Left lobe of liver (tissue), 2 donors: ENCODE data around the gene TAGLN3. TPM values are rescaled to one million over a fixed set of nuclear protein-coding genes. Genes with fewer than 3 reads are reported as not detected.
"Not testable (repeated sequence)": the region's sequence is repeated elsewhere in the genome, so short reads cannot be mapped to it uniquely, and the experiment has no call there.

ENCODE experiments used
- ATAC-seq: fragments of 200-7000 bp; cut with Tn5 transposase; one replicate; pipeline ENCODE4 v1.9.1; 2020; ENCODE audit warnings: mild to moderate bottlenecking, moderate library complexity
- DNase-seq: peaks from one replicate; pipeline ENCODE4 v3.0.0-alpha.2; 2020; ENCODE audit warnings: low spot score
- total RNA-seq: library from RNA; stranded (reverse); gene quantifications from one replicate; pipeline ENCODE4 v1.2.1, GENCODE V29; 2021
- donor health status: DM: no; HTN: no; CAD: no; lungs with moderate emphysema.
- donor health status: DM: no; HTN: yes; CAD: no.

TAGLN3 gene
- total RNA-seq, 1 donor from 2014 or later: not detected

DNA sequence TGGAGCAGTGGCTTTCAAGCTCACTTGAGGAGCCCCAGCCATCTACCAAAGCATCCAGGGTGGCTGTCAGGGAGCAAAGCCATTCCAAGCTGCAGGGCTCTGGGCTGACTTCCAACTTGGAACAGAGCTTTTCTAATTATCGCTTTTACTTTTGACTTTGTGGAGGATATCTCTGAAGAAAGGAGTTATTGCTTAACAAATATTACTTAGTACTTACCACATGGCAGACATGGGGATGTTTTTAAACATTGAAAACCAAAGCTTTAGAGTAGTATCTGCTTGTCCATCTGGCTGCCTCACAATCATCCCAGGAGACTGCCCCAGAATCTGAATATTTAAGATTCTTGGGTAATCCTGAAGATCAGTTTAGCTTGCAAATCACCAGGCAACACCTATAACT lies 8.9 kb downstream of the TAGLN3 start:
- no peak for ATAC-seq
- no peak for DNase-seq

DNA sequence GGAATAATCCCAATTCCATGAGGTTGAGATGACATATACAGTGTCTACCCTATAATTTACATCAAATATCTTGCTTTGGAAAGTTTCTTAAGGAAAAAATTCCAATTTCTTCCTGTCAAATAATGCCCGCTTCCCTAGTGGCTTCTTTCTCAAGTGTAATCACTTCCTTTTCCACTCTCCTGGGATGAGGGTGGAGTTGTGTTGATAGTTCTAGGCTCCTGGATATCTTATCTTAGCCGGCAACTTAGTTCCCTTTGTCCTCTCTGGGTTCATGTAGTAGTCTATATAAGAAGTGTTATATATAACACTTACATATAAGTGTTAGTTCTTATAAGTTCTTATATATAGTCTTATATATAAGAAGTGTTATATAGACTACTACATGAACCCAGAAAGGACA lies 10.9 kb downstream of the TAGLN3 start:
- ATAC-seq: no peak
- no peak for DNase-seq

DNA sequence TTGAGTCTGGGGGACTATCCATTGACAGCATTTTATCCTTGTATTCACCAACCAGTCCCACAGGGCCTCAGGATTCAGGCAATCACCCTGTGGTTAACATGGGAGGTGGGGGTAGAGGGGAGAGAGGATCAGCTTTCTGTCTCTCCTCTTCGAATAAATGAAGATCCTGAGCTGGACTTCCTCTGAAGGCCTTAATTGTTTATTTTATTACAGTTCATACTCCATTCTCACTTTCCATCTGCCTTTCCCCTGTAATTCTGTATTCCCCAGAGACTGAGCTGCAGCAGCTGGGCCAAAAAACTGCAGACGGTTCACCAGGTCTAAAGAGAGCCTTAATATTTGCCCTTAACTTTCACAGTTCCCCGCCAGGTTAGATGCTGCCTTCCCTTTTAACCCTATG lies 11.9 kb downstream of the TAGLN3 start:
- ATAC-seq: no peak
- DNase-seq: no peak

DNA sequence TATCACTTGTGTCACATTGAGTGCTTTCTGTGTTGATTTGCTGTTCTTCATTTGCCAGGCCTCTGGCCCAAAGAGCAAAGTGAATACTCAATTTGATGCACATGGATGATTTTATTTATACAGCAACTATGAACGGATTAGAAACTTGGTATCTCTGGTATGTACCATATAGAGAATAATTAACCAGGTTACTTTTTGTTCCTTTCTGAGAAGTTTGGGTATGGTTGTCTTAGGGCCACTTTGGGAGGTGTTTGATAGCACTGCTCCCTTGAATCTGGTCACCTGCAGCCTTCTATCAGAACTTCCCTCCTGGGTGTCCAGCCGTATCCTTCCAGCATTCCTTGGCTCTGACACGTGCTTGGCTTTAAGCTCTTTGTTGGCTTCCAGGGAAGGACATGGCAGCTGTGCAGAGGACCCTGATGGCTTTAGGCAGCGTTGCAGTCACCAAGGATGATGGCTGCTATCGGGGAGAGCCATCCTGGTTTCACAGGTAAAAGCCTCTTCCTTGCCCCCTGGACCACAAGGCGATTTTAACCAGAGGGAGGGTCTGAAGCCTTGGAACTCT lies 12.7 kb downstream of the TAGLN3 start:
- no peak for ATAC-seq
- no peak for DNase-seq

DNA sequence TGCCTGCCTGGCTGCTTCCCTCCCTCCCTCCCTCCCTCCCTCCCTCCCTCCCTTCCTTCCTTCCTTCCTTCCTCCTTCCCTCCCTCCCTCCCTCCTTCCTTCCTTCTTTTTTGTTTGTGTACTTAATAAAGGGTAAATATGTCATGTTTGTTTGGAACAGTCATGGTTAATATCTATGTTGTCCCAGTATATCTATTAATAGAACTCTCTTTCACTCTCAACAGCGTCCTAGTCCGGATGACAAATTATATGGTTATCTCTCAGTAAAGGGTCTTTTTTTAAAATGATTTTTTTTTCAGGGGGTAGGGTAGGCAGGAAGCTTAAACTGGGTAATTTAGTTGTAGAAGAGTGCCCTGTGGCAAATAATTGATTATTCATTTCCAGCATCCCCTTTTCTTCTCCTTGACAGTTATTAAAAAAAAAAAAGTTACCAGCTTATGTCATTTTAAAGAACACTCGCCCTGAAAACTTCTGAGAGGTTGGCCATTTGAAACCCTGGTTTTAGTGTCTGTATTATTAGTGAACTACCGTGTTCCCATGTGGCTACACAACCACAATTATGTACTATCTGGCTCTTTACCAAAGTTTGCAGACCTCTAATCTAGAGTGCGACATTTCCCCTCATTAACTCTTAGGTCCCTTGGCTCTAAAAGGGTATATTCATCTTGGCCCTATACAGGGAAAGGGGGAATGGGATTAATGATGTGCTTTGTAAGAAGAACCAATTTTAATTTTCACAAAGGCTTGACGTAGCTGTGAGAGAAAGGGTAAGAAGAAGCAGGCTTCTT lies 13.7 kb downstream of the TAGLN3 start:
- ATAC-seq (no peak), DNase-seq (no peak)

DNA sequence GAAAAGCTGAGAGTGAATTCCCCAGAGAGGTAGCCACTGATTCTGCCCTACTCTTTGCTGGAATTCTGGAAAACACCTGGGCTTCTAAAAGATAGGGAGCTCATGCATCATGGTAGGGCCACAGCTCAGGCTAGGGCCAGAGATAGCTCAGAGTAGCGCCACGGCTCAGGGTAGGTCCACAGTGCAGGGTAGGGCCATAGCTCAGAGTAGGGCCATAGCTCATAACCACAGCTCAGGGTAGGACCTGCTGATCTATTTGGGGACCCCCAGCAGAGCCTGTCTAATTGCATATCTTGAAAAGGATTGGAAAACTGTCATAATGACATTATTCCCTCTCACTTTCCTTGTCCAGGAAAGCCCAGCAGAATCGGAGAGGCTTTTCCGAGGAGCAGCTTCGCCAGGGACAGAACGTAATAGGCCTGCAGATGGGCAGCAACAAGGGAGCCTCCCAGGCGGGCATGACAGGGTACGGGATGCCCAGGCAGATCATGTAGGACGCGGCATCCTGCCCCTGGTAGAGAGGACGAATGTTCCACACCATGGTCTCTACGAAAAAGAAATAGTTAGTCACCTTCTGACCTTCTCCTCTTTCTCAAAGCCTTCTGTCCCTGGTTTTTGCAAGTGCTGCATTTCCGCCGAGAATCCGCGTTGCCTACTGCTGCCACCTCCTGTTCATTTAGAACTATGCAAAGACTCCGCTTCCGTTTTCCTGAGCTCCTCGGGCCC lies 14.5 kb downstream of the TAGLN3 start:
- ATAC-seq: peak; percentile 95
- peak; percentile 66 for DNase-seq

DNA sequence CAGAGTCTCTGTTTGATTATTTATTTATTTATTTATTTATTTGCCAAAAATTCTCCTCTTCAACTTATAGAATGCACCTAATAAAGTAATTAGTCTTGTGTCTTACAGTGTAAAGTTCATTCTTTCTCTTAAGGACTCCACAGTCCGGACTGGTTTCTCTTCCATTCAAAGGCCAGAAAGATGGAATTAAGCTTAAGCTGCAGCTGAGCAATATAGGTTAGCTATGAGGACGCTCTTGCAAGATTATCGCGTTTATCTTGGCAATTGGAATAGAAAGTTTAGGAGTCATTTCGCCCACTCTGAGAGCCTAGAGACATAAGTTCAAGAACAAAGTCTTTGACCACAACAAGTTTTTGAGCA lies 15.0 kb downstream of the TAGLN3 start:
- no peak for DNase-seq
- peak; percentile 25 for ATAC-seq

DNA sequence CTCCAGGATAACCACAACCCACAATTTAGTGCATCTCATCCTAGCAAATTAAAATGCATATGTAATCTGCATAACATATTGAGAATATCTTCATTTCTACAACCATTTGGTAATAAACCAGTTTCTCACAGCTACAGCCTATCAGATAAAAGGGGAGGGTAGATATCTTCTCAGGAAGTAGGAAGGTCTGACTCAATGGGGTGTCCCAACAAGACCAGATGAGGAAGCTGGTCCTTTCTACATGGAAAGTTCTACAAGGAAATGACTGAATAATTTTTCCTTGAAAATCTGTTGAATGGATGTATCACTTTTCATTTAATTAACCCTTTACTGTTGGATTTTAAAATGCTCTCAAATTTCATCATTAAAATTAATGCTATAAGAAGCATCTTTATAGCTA lies 18.4 kb downstream of the TAGLN3 start:
- no peak for ATAC-seq
- DNase-seq: no peak

DNA sequence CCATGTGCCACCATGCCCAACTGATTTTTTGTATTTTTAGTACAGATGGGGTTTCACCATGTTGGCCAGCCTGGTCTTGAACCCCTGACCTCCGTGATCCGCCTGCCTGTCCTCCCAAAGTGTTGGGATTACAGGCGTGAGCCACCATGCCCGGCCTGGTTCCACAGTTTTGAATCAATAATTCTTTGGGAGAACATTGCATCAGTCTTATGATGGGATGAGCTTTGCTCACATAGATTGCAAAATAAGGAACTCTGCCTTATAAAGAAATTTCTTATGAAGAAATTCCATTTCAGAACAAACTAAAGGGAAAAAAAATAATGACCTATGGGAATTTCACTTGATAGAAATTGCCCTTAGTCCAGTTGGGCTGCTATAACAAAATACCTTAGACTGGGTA lies 20.0 kb downstream of the TAGLN3 start:
- ATAC-seq: peak; percentile 32
- no peak for DNase-seq

DNA sequence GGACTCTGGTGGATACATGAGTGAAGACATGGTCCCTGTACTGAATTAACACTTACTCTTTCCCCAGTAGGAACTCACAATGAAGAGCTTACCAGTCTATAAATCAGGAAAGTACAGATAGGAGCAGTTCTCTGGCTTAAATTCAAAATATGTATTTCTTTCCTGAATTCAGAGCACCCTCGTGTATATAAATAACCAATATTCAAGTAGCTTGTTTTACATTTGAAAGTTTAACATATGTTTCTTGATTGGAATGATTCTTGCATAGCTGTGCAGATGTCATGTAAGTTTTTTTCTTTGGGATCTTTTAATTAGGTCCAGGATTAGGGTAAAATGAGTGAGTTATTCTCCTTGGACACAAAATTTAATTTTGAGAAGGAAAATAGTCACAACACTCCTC lies 21.0 kb downstream of the TAGLN3 start:
- DNase-seq (no peak), ATAC-seq (no peak)

DNA sequence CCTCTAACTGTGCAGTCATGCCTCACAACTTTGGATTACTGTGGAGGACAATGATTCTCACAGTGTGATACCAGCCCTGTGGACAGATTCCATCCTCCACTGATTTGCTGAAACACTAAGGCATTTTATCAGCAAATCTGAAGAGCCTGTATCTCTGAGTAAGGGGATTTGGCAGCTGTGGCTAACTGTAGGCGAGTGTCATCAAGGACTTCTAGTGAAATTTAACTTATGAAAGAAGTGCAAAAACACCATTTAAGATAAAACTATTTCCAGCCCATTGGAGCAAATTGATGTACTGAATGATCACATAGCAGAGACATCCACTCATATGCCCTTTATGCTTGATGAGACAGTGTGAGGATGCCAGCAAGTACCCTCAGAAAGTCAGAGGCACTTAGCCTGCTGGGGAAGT lies 22.0 kb downstream of the TAGLN3 start:
- no peak for DNase-seq
- no peak for ATAC-seq

DNA sequence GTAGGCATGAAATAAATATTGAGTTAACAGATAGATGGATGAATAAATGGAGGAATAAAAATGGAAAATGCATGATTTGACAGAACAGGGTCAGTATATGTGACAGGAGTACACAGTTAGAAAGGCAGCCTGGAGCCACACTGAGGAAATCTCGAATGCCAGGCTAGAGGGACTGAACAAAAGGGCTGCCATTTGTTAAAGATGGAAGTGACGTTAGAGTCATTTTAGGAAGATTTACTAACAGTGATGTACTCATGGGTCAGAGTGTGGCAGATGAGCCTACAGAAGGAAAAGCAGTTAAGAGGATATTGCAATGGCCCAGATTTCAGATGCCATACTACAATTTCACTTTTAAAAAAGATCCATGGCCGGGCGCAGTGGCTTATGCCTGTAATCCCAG lies 28.4 kb downstream of the TAGLN3 start:
- no peak for DNase-seq
- no peak for ATAC-seq

DNA sequence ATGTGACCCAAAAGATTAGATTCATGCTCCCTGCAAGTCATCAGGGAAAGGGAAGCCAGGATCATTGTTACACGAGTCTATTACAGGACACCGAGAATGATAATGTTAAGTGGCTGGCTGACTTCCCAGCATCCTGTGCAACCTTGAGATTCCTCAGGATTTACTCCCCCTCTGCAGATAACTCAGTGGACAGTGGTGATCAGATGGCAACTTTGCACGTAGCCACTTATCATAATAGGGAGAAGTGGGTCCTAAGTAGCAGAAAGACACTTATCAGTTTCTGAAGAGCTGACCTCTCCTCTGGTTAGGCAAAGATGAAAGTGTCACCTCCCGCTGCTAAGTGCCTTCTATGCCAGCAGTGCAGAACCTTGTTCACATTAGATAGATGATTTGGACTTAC lies 29.1 kb downstream of the TAGLN3 start:
- DNase-seq (no peak), ATAC-seq (peak; percentile 48)

DNA sequence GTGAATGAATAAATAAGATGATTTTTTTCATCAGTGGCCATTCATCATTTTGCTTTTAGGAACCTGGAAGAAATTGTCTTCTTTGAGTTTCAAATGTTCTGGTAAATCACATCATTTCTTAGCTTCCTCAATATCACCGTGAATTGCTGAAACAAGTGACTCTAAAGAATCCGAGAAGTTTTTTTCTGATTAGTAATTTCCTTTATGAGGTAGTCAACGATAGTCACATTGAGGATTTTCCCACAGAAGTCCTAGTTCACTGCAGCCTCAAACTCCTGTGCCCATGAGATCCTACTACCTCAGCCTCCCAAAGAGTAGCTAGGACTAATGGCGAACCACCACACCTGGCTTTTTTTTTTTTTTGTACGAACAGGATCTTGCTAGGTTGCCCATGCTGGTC lies 32.2 kb downstream of the TAGLN3 start:
- no peak for DNase-seq
- ATAC-seq: no peak

DNA sequence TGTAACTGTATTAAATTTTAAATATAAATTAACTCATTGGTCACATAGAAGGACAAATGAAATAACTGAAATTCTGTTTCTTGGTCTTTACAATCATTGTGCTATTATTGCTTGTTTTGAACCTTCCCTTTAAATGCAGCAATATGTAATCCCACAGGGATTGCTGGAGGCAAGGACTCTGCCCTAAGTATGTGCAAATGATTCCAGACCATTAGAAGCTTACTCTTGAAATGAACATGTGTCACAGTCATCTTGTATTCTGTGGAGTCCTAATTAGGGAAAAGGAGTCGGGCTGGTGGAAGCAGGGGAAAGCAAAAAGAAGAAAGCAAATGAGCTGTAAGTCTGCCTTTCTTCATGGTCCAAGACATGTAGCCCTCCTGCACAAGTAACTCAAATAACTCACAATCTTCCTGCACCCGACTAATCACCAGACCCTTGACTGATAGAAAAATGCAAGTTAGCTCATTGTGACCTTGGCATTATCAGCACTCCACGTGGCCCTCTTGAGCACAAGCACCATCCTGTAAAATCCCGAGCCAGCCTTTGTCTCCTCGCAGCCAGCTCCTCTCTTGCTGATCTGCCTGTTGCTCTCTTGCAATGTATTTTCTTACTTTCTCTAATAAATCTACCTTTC lies 33.5 kb downstream of the TAGLN3 start:
- ATAC-seq: no peak

DNA sequence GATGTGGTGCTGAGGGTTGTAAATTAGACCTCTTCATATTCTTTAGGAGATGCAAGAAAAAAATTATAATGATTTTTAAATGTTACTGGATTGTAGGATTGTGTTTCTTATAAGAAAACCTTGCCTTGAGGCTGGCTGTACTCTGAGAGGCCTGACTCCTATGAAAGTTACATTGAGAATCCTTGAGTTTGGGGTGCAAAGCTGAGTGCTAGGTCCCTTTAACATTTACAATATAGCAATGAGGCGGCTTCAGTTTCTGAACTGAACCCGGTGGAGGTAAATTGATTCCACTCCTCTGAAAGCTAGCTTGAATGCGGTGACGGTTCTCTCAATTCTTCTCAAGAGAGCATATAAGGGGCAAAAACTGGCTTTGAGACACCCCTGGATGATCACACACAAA lies 35.7 kb downstream of the TAGLN3 start, which contains the start of gene TMPRSS7:
Gene TMPRSS7, plus strand, starts transcription at position 301 of the 400 bp plus-strand sequence. CDS start 110 bp downstream, outside the sequence.
- no peak for DNase-seq

More for the DNA sequence above, 33.5 kb downstream of the TAGLN3 start:
- DNase-seq: no peak

DNA sequence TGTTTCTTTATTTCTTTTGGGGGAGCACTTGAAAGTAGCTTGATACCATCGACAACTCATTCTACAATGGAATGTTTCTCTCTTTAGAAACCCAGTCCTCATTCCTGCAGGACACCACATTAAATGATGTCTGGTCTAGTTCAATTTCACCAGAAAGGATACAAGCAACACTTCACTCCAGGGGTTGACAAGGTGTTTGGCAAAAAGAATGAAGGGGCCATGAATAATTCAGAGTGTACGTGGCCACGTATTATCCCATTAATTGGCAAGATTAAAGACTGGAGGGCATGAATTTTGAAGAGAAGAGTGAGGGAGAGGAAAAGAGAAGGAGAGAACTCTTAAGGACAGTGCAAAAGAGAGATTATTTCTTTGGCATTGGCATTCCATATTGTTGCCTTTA lies 36.5 kb downstream of the TAGLN3 start:
- no peak for DNase-seq

More for the DNA sequence above, 35.7 kb downstream of the TAGLN3 start, which contains the start of gene TMPRSS7:
- no peak for ATAC-seq

DNA sequence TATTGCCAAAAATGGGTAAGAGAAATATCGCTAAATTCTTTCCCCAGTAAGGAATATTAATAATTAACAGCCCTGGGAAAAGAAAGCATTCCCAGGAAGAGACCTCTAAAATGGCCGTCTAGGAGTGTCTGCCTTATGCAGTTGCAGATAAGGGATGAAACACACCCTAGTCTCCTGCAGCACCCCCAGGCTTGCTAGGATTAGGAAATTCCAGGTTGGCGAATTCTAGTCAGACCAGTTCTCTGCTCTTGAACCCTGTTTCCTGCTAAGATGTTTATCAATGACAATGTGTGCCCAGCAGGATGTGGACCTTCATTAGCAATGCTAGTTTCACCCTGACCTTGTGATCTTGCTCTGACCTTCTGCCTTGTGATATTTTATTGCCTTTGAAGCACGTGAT lies 38.5 kb downstream of the TAGLN3 start:
- DNase-seq: not testable (repeated sequence)

More for the DNA sequence above, 36.5 kb downstream of the TAGLN3 start:
- no peak for ATAC-seq

DNA sequence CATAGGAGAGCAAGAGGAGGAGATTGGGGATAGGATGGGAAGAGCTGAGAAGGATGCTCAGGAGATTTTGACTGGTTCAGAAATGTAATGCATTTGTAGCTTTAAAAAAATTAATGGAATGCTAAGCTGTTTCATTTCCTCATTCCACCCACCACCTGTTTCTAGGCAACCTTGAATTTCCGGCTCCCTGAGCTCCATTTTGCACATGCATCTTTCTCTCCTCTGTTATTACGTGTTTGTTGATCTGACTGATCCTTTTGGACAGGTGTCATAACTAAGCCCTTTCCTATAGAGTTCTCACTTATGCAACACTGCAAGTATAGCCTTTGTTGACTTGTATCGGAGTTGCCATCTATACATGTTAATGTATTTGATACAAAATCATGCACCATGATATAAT lies 40.1 kb downstream of the TAGLN3 start:
- no peak for DNase-seq

More for the DNA sequence above, 38.5 kb downstream of the TAGLN3 start:
- ATAC-seq: not testable (repeated sequence)

DNA sequence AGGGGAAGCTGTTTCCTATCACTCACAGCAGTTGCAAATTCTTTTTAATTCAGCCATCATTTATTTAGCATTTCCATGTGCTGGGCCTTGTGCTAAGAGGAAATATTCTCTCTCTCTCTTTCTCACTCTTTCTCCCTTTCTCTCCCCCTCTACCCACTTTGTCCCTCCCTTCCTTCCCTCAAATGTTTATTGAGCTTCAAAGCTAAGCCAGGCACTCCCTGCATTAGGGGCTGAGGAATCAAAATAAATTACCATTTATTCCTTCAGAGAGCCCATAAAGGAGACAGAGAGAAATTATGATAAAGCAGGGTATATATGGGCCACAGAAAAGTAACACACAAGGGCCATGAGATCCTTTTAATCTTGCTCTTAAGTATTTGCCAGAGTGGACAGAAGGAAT lies 42.6 kb downstream of the TAGLN3 start:
- no peak for DNase-seq
- no peak for ATAC-seq

More for the DNA sequence above, 40.1 kb downstream of the TAGLN3 start:
- no peak for ATAC-seq

DNA sequence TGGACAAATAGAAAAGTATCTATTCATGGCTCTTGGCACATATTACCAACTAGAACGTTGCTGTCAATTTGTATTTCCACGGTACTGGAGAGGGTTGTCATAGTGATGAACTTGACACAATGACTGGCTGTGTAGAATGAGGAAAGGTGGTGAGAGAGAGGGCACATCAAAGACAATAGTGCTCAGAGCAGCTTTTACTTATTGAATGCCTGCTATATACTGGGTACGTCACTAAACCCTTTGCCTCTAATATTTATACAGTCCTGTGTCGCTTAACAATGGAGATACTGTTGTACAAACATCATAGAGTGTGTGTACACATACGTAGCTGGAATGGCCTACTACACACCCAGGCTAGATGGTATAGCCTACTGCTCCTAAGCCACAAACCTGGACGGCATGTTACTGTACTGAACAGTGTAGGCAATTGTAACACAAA lies 44.1 kb downstream of the TAGLN3 start:
- DNase-seq (no peak), ATAC-seq (no peak)
